ENCODE measurements around the gene DDIT3.

The DDIT3 gene

GRCh38 chr12:57520053-57520818 lies at the start of gene DDIT3:
Gene DDIT3, minus strand, starts transcription at chr12:57520514. Its CDS starts 3,108 bp downstream, at chr12:57517406.
- Histone ChIP-seq H3K27ac (ENCODE audit: low read depth, low read length) (peak within 1 kb of the TSS; percentile 97), H3K9me3 (ENCODE audit: control insufficient read depth, insufficient read depth, low read length) (no peaks in the 10 kb centered on the region), H3K79me2 (ENCODE audit: control insufficient read depth, low read length) (peaks cover 59% of the 10 kb centered on the region), H4K20me1 (ENCODE audit: control insufficient read depth, insufficient read depth, low read depth, low read length) (peaks cover 8% of the 10 kb centered on the region), H3K36me3 (ENCODE audit: control insufficient read depth, low read length) (peaks cover 68% of the 10 kb centered on the region), H3K4me1 (ENCODE audit: control insufficient read depth, low read length) (peaks cover 56% of the 10 kb centered on the region), H3K4me3 (ENCODE audit: low read length) (peak within 1 kb of the TSS; percentile 95), H3F3A (ENCODE audit: control insufficient read depth, insufficient read depth) (peaks cover 33% of the 10 kb centered on the region), H3K9me2 (replicated peaks; ENCODE audit: control insufficient read depth, low read length) (no peaks in the 10 kb centered on the region), H3K4me2 (ENCODE audit: low read length) (peak within 1 kb of the TSS; percentile 91), H3K27me3 (ENCODE audit: control insufficient read depth, low read length) (no peaks in the 10 kb centered on the region)
- TF ChIP-seq CTCF (IDR thresholded peaks at IDR 0.05; ENCODE audit: low read depth, low read length, poor library complexity, severe bottlenecking) (peak; percentile 0), EZH2phosphoT487 (IDR thresholded peaks at IDR 0.05; ENCODE audit: borderline replicate concordance, low read length) (no peak)

- H3K9me3 ChIP-seq (ENCODE audit: control insufficient read depth, insufficient read depth, low read length) = no peaks in the 10 kb centered on the region
- no peak overlapping the region for H3K27ac ChIP-seq (ENCODE audit: low read depth, low read length)
- H4K20me1 ChIP-seq (ENCODE audit: control insufficient read depth, insufficient read depth, low read depth, low read length) = no peaks in the 10 kb centered on the region
- H3K4me2 ChIP-seq (ENCODE audit: low read length) = no peak overlapping the region
- no peaks in the 10 kb centered on the region for H3K79me2 ChIP-seq (ENCODE audit: control insufficient read depth, low read length)
- H3K9me2 ChIP-seq (replicated peaks; ENCODE audit: control insufficient read depth, low read length) = no peaks in the 10 kb centered on the region
- TF ChIP-seq EZH2phosphoT487 (IDR thresholded peaks at IDR 0.05; ENCODE audit: borderline replicate concordance, low read length) (no peak), CTCF (IDR thresholded peaks at IDR 0.05; ENCODE audit: low read depth, low read length, poor library complexity, severe bottlenecking) (no peak)
- H3K4me1 ChIP-seq (ENCODE audit: control insufficient read depth, low read length) = no peaks in the 10 kb centered on the region
- H3K27me3 ChIP-seq (ENCODE audit: control insufficient read depth, low read length) = peaks cover 2% of the 10 kb centered on the region; the same call in 1 of the 2 replicates
- no peaks in the 10 kb centered on the region for H3F3A ChIP-seq (ENCODE audit: control insufficient read depth, insufficient read depth)
- no peak overlapping the region for H3K4me3 ChIP-seq (ENCODE audit: low read length)
- no peaks in the 10 kb centered on the region for H3K36me3 ChIP-seq (ENCODE audit: control insufficient read depth, low read length)
These were observed 49.5 kb upstream of the DDIT3 start for GRCh38 chr12:57569858-57570257.

- H3K36me3 ChIP-seq (ENCODE audit: control insufficient read depth, low read length) = no peaks in the 10 kb centered on the region
- H3K9me2 ChIP-seq (replicated peaks; ENCODE audit: control insufficient read depth, low read length) = no peaks in the 10 kb centered on the region
- no peak overlapping the region for H3K4me2 ChIP-seq (ENCODE audit: low read length)
- no peak overlapping the region for H3K27ac ChIP-seq (ENCODE audit: low read depth, low read length)
- no peaks in the 10 kb centered on the region for H3K4me1 ChIP-seq (ENCODE audit: control insufficient read depth, low read length)
- H3K27me3 ChIP-seq (ENCODE audit: control insufficient read depth, low read length) = peaks cover 12% of the 10 kb centered on the region
- no peaks in the 10 kb centered on the region for H4K20me1 ChIP-seq (ENCODE audit: control insufficient read depth, insufficient read depth, low read depth, low read length)
- H3K9me3 ChIP-seq (ENCODE audit: control insufficient read depth, insufficient read depth, low read length) = no peaks in the 10 kb centered on the region
- no peak overlapping the region for H3K4me3 ChIP-seq (ENCODE audit: low read length)
- TF ChIP-seq CTCF (IDR thresholded peaks at IDR 0.05; ENCODE audit: low read depth, low read length, poor library complexity, severe bottlenecking) (no peak), EZH2phosphoT487 (IDR thresholded peaks at IDR 0.05; ENCODE audit: borderline replicate concordance, low read length) (no peak)
- no peaks in the 10 kb centered on the region for H3F3A ChIP-seq (ENCODE audit: control insufficient read depth, insufficient read depth)
- H3K79me2 ChIP-seq (ENCODE audit: control insufficient read depth, low read length) = no peaks in the 10 kb centered on the region
These were observed 48.5 kb upstream of the DDIT3 start for GRCh38 chr12:57568838-57569237.

Data from DOHH2 (cell line).